Right atrium auricular region (tissue), 2 donors: ENCODE measurements around the gene SLC27A3. TPM values are rescaled to one million over a fixed set of nuclear protein-coding genes. Genes with fewer than 3 reads are reported as not detected.

Source experiments
- DNase-seq: peaks from one replicate; pipeline ENCODE4 v3.0.0-alpha.2; 2019; ENCODE audit warnings: low spot score
- H3K27ac ChIP-seq, 2 donors: fragments of 200-600 bp; sonication (generic); 1 replicate in 1 of 2; 2 replicates in 1 of 2; pipeline ENCODE4 v1.5.1; 2016 to 2019
- H3K27me3 ChIP-seq, 2 donors: fragments of 200-600 bp; sonication (generic); one replicate each; pipeline versions ENCODE4 v1.5.1 to v1.6.0; 2017 to 2019
- H3K36me3 ChIP-seq: fragments of 200-600 bp; sonication (generic); one replicate; pipeline ENCODE4 v1.5.1; 2016
- H3K4me1 ChIP-seq, 2 donors: fragments of 200-600 bp; sonication (generic); one replicate each; pipeline versions ENCODE4 v1.5.1 to v1.6.0; 2017 to 2019
- H3K4me3 ChIP-seq, 2 donors: fragments of 200-600 bp; sonication (generic); 1 replicate in 1 of 2; 2 replicates in 1 of 2; pipeline ENCODE4 v1.5.1; 2017 to 2019; ENCODE audit warnings: mild to moderate bottlenecking in 1 of 2, moderate library complexity in 1 of 2
- H3K9me3 ChIP-seq, 2 donors: fragments of 200-600 bp; sonication (generic); one replicate each; pipeline ENCODE4 v1.5.1; 2019
- total RNA-seq, 2 donors: library from RNA; depleted of rRNA; stranded (reverse); fragments of >200 nt; gene quantifications; one replicate each; pipeline ENCODE4 v1.1.0, GENCODE V29; 2016
- TF ChIP-seq, protein P1 (sequence below), 2 donors: fragments of 200-600 bp; sonication (generic); IDR thresholded peaks; one replicate each; pipeline ENCODE4 v1.5.1; 2019; ENCODE audit warnings: antibody characterized with exemption in 2 of 2

SLC27A3 gene
- total RNA-seq, 2 donors from 2014 or later = 9.9 to 20.1 TPM

- Histone ChIP-seq H3K27me3 (no peaks in the 10 kb centered on the region), H3K9me3 (no peaks in the 10 kb centered on the region), H3K4me3 (no peak overlapping the region), H3K4me1 (peaks cover 0 to 65% of the 10 kb centered on the region in 2 donors), H3K27ac (peak overlapping the region; percentile 30 to 51), H3K36me3 (peaks cover 47% of the 10 kb centered on the region)
- TF ChIP-seq, protein P1, sequence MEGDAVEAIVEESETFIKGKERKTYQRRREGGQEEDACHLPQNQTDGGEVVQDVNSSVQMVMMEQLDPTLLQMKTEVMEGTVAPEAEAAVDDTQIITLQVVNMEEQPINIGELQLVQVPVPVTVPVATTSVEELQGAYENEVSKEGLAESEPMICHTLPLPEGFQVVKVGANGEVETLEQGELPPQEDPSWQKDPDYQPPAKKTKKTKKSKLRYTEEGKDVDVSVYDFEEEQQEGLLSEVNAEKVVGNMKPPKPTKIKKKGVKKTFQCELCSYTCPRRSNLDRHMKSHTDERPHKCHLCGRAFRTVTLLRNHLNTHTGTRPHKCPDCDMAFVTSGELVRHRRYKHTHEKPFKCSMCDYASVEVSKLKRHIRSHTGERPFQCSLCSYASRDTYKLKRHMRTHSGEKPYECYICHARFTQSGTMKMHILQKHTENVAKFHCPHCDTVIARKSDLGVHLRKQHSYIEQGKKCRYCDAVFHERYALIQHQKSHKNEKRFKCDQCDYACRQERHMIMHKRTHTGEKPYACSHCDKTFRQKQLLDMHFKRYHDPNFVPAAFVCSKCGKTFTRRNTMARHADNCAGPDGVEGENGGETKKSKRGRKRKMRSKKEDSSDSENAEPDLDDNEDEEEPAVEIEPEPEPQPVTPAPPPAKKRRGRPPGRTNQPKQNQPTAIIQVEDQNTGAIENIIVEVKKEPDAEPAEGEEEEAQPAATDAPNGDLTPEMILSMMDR (IDR thresholded peaks at IDR 0.05) = no peak
- DNase-seq = no peak
Observed at GRCh38 chr1:153771261-153771660, 3.9 kb upstream of the SLC27A3 start.

DNA sequence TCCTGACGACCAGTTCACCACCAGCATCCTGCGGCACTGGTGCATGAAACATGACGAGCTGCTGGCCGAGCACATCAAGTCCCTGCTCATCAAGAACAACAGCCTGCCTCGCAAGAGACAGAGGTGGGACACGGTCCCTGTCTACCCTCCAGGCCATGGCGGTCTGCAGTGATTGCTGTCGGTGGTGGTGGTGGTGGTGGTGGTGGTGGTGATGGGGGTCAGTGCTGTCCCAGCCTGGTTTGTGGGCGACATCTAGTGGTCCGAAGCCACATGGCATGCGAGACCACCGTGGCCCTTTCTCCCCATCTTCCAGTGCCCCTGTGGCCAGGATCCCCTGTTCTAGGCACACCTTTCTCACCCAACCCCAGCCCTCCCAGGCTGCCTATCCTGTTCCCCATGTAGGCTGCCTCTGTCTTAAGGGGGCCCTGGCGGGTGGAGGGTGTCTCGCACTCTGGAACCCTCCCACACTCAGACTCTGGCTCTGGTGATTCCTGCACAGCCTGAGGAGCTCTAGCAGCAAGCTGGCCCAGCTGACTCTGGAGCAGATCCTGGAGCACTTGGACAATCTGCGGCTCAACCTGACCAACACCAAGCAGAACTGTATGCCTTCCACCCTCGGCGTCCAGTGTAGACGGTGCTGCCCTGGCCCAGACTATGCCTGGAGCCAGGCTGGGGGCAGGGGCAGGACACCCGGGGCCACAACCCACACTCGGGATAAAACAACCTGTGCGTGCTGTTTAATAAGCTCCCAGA lies 3.2 kb upstream of the SLC27A3 start:
- H3K4me3 ChIP-seq = no peak overlapping the region
- no peaks in the 10 kb centered on the region for H3K27me3 ChIP-seq
- peak overlapping the region in 1 of 2 donors; percentile 51 for H3K27ac ChIP-seq
- peaks cover 0 to 72% of the 10 kb centered on the region in 2 donors for H3K4me1 ChIP-seq
- DNase-seq = no peak
- no peaks in the 10 kb centered on the region for H3K9me3 ChIP-seq
- peaks cover 47% of the 10 kb centered on the region for H3K36me3 ChIP-seq
- TF ChIP-seq, protein P1 (IDR thresholded peaks at IDR 0.05) = peak; percentile 26 to 71

GRCh38 chr1:153773096-153773921 lies 1.9 kb upstream of the SLC27A3 start:
- H3K27me3 ChIP-seq = no peaks in the 10 kb centered on the region
- no peaks in the 10 kb centered on the region for H3K9me3 ChIP-seq
- peaks cover 34% of the 10 kb centered on the region for H3K36me3 ChIP-seq
- no peak for DNase-seq
- no peak overlapping the region for H3K4me3 ChIP-seq
- peak overlapping the region; percentile 44 to 65 for H3K27ac ChIP-seq
- H3K4me1 ChIP-seq = peaks cover 0 to 85% of the 10 kb centered on the region in 2 donors
- TF ChIP-seq, protein P1 (IDR thresholded peaks at IDR 0.05) = no peak

GRCh38 chr1:153774026-153774595 lies 1.1 kb upstream of the SLC27A3 start:
- TF ChIP-seq, protein P1 (IDR thresholded peaks at IDR 0.05) = no peak

GRCh38 chr1:153775458-153776327 lies 486 bp downstream of the SLC27A3 start:
- no peaks in the 10 kb centered on the region for H3K27me3 ChIP-seq
- H3K36me3 ChIP-seq = peaks cover 21% of the 10 kb centered on the region
- H3K27ac ChIP-seq = peak overlapping the region; percentile 81 to 82
- H3K4me3 ChIP-seq = peak overlapping the region; percentile 56 to 67
- TF ChIP-seq, protein P1 (IDR thresholded peaks at IDR 0.05) = no peak
- DNase-seq = peak; percentile 69
- peaks cover 0 to 92% of the 10 kb centered on the region in 2 donors for H3K4me1 ChIP-seq
- no peaks in the 10 kb centered on the region for H3K9me3 ChIP-seq

More at GRCh38 chr1:153774026-153774595, 1.1 kb upstream of the SLC27A3 start:
- peaks cover 0 to 93% of the 10 kb centered on the region in 2 donors for H3K4me1 ChIP-seq
- peak overlapping the region; percentile 81 to 82 for H3K27ac ChIP-seq
- no peak for DNase-seq
- no peaks in the 10 kb centered on the region for H3K27me3 ChIP-seq
- H3K4me3 ChIP-seq = no peak overlapping the region
- no peaks in the 10 kb centered on the region for H3K9me3 ChIP-seq
- peaks cover 28% of the 10 kb centered on the region for H3K36me3 ChIP-seq
